Measurements from ENCODE around the gene PRAMEF1. TPM values are rescaled to one million over a fixed set of nuclear protein-coding genes. Genes with fewer than 3 reads are reported as not detected.

Gene PRAMEF1
- total RNA-seq, 1 donor from 2014 or later, result not detected

GRCh38 chr1:12754738-12755137 is 36.5 kb upstream of the PRAMEF1 start:
- intact Hi-C loops (cut with DNase I), result no loop called here
- Histone ChIP-seq H3K4me3 (no peak overlapping the region), H3K36me3 (no peaks in the 10 kb centered on the region), H3K4me1 (no peaks in the 10 kb centered on the region), H3K9me3 (peaks cover 0 to under 1% of the 10 kb centered on the region in 2 donors), H3K27ac (no peak overlapping the region), H3K27me3 (no peaks in the 10 kb centered on the region)
- no peak for DNase-seq (ENCODE audit: low spot score in 2 of 2)
- no peak for TF ChIP-seq CTCF (IDR thresholded peaks at IDR 0.05)

- Histone ChIP-seq H3K4me3 (no peak overlapping the region), H3K9me3 (no peaks in the 10 kb centered on the region), H3K36me3 (no peaks in the 10 kb centered on the region), H3K27ac (no peak overlapping the region), H3K27me3 (no peaks in the 10 kb centered on the region), H3K4me1 (no peaks in the 10 kb centered on the region)
- intact Hi-C loops (cut with DNase I), result no loop called here
- TF ChIP-seq CTCF (IDR thresholded peaks at IDR 0.05), result no peak
- no peak for DNase-seq (ENCODE audit: low spot score in 2 of 2)
Observed at GRCh38 chr1:12756273-12756672, 34.9 kb upstream of the PRAMEF1 start.

- no peaks in the 10 kb centered on the region for H3K9me3 ChIP-seq
- no peak for TF ChIP-seq CTCF (IDR thresholded peaks at IDR 0.05)
- H3K27ac ChIP-seq, result no peak overlapping the region
- no peaks in the 10 kb centered on the region for H3K36me3 ChIP-seq
- H3K27me3 ChIP-seq, result no peaks in the 10 kb centered on the region
- no peaks in the 10 kb centered on the region for H3K4me1 ChIP-seq
- no peak overlapping the region for H3K4me3 ChIP-seq
- intact Hi-C loops (cut with DNase I), result no loop called here
- no peak for DNase-seq (ENCODE audit: low spot score in 2 of 2)
Observed at GRCh38 chr1:12756768-12757413, 34.3 kb upstream of the PRAMEF1 start.

- Histone ChIP-seq H3K36me3 (no peaks in the 10 kb centered on the region), H3K27me3 (no peaks in the 10 kb centered on the region), H3K4me3 (no peak overlapping the region), H3K9me3 (no peaks in the 10 kb centered on the region), H3K27ac (no peak overlapping the region), H3K4me1 (no peaks in the 10 kb centered on the region)
- TF ChIP-seq CTCF (IDR thresholded peaks at IDR 0.05), result no peak
- intact Hi-C loops (cut with DNase I), result no loop called here
- DNase-seq (ENCODE audit: low spot score in 2 of 2), result no peak
Observed at GRCh38 chr1:12757836-12758235, 33.4 kb upstream of the PRAMEF1 start.

- Histone ChIP-seq H3K4me3 (no peak overlapping the region), H3K27me3 (no peaks in the 10 kb centered on the region), H3K4me1 (no peaks in the 10 kb centered on the region), H3K9me3 (no peaks in the 10 kb centered on the region), H3K27ac (no peak overlapping the region), H3K36me3 (no peaks in the 10 kb centered on the region)
- intact Hi-C loops (cut with DNase I), result no loop called here
- TF ChIP-seq CTCF (IDR thresholded peaks at IDR 0.05), result no peak
- no peak for DNase-seq (ENCODE audit: low spot score in 2 of 2)
Observed at GRCh38 chr1:12760256-12760795, 30.9 kb upstream of the PRAMEF1 start.
